ENCODE data around the gene XPO4. TPM values are rescaled to one million over a fixed set of nuclear protein-coding genes. Genes with fewer than 3 reads are reported as not detected.
A peak's percentile ranks its signal among the peaks of the same experiment; 100 is the strongest.

XPO4 gene
- total RNA-seq, 1 donor from 2014 or later = 19.9 TPM

DNA sequence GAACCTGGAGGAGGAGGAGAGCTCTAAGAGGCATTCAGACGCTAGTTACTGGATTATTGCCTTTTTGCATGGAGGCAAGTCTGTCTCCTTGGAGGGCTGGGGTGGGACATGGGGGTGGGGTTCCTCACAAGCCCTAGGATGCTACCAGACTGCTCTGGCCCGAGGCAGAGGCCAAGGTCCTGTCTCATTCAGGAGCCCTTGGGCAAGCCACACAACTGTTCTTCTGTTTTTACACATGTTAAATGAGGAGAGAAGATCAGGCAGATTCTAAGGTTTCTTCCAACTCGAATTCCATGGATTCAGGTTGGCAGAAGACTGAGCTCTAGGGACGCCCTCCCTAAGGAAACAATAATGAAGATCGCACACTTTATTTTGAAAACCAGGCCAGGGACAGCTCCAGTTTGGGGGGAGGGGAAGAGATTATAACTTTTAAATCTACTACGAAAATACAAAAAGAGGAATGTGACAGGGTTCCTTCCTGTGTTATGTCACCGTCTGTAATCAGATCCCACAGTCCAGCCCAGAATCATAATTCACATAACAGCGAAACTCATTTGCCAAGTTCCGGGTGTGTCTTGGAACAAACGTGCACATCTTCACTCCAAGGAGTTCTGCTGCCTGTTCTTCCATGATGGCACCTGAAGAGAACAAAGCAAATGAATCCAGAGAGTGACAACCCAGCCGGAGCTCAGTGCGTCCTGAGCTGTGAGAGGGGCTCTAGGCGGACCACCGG lies 173.8 kb downstream of the XPO4 start:
- no peaks in the 10 kb centered on the region for H3K27me3 ChIP-seq (ENCODE audit: insufficient read depth, low read length)

GRCh38 chr13:20727856-20728255 lies 174.7 kb downstream of the XPO4 start:
- Histone ChIP-seq H3K4me3 (ENCODE audit: insufficient read depth, low read depth, low read length) (no peak overlapping the region), H3K27me3 (ENCODE audit: insufficient read depth, low read length) (no peaks in the 10 kb centered on the region), H3K36me3 (ENCODE audit: insufficient read depth, low read length) (no peaks in the 10 kb centered on the region), H3K79me2 (ENCODE audit: insufficient read depth, low read length) (no peaks in the 10 kb centered on the region), H3K4me2 (ENCODE audit: low read length) (no peak overlapping the region), H3K9ac (ENCODE audit: low read length) (no peak overlapping the region), H4K20me1 (ENCODE audit: insufficient read depth, low read length) (no peaks in the 10 kb centered on the region), H2AFZ (ENCODE audit: low read depth, low read length) (no peak overlapping the region), H3K4me1 (ENCODE audit: insufficient read depth, low read length) (no peaks in the 10 kb centered on the region), H3K27ac (ENCODE audit: low read depth, low read length) (no peak overlapping the region), H3K9me3 (ENCODE audit: insufficient read depth, low read depth, low read length) (no peaks in the 10 kb centered on the region)
- Mint-ChIP-seq H3K36me3 (ENCODE audit: low read depth, unreplicated experiment) (peaks cover under 1% of the 10 kb centered on the region), H3K27ac (ENCODE audit: unreplicated experiment) (peak overlapping the region; percentile 72), H3K9me3 (ENCODE audit: unreplicated experiment) (peaks cover 4% of the 10 kb centered on the region), H3K27me3 (ENCODE audit: low read depth, unreplicated experiment) (peaks cover 6% of the 10 kb centered on the region), H3K4me3 (ENCODE audit: unreplicated experiment) (no peak overlapping the region), H3K4me1 (ENCODE audit: low read depth, unreplicated experiment) (no peaks in the 10 kb centered on the region)
- DNase-seq (ENCODE audit: low read depth) = no peak
- no peak for FAIRE-seq
- no peak for TF ChIP-seq CTCF (IDR thresholded peaks at IDR 0.05; ENCODE audit: insufficient read depth, low read depth, low read length)
- no peak for TF ChIP-seq EZH2 (IDR thresholded peaks at IDR 0.05; ENCODE audit: insufficient read depth, low read length)

More for the DNA sequence above, 173.8 kb downstream of the XPO4 start:
- Histone ChIP-seq H4K20me1 (ENCODE audit: insufficient read depth, low read length) (no peaks in the 10 kb centered on the region), H2AFZ (ENCODE audit: low read depth, low read length) (no peak overlapping the region), H3K36me3 (ENCODE audit: insufficient read depth, low read length) (no peaks in the 10 kb centered on the region), H3K4me3 (ENCODE audit: insufficient read depth, low read depth, low read length) (no peak overlapping the region), H3K79me2 (ENCODE audit: insufficient read depth, low read length) (no peaks in the 10 kb centered on the region), H3K27ac (ENCODE audit: low read depth, low read length) (no peak overlapping the region), H3K9me3 (ENCODE audit: insufficient read depth, low read depth, low read length) (no peaks in the 10 kb centered on the region), H3K4me2 (ENCODE audit: low read length) (no peak overlapping the region), H3K4me1 (ENCODE audit: insufficient read depth, low read length) (no peaks in the 10 kb centered on the region), H3K9ac (ENCODE audit: low read length) (no peak overlapping the region)
- TF ChIP-seq EZH2 (IDR thresholded peaks at IDR 0.05; ENCODE audit: insufficient read depth, low read length) (no peak), CTCF (IDR thresholded peaks at IDR 0.05; ENCODE audit: insufficient read depth, low read depth, low read length) (no peak)
- Mint-ChIP-seq H3K36me3 (ENCODE audit: low read depth, unreplicated experiment) (no peaks in the 10 kb centered on the region), H3K9me3 (ENCODE audit: unreplicated experiment) (peaks cover 4% of the 10 kb centered on the region), H3K4me1 (ENCODE audit: low read depth, unreplicated experiment) (no peaks in the 10 kb centered on the region), H3K27me3 (ENCODE audit: low read depth, unreplicated experiment) (peaks cover 4% of the 10 kb centered on the region), H3K27ac (ENCODE audit: unreplicated experiment) (no peak overlapping the region), H3K4me3 (ENCODE audit: unreplicated experiment) (no peak overlapping the region)
- DNase-seq (ENCODE audit: low read depth) (no peak), FAIRE-seq (no peak)

Other genes starting within 250 kb of the XPO4 start
- 1.6 and 1.9 TPM in 2 replicates for gene IL17D, start 199.0 kb downstream of the XPO4 start, total RNA-seq
- gene EEF1AKMT1, start 128.8 kb downstream of the XPO4 start, total RNA-seq = 6.7 and 7.1 TPM in 2 replicates
- 46.3 and 46.7 TPM in 2 replicates for gene LATS2, start 158.8 kb upstream of the XPO4 start, total RNA-seq
- 286 and 296 TPM in 2 replicates for gene SAP18, start 237.4 kb upstream of the XPO4 start, total RNA-seq